ENCODE data around the gene LAD1. TPM values are rescaled to one million over a fixed set of nuclear protein-coding genes. Genes with fewer than 3 reads are reported as not detected.

The LAD1 gene
- total and polyA plus RNA-seq, 2 of the 13 experiments (the other 11 are each of a cell fraction or from before 2014, with no cell fraction given): 10.8 to 65.6 TPM

- no peak for FAIRE-seq
- Histone ChIP-seq H3K4me1 (ENCODE audit: insufficient read depth, low read length) (0 out of 2 replicates have a peak, but pooled peaks cover 4% of the 10 kb centered on the region), H4K20me1 (ENCODE audit: insufficient read depth, low read length) (no peaks in the 10 kb centered on the region), H3K27me3 (ENCODE audit: control insufficient read depth in 1 of 2, insufficient read depth in 2 of 2, low read length in 2 of 2) (peaks cover 8 to 26% of the 10 kb centered on the region in 2 experiments; a peak in 4 of 5 replicates), H2AFZ (ENCODE audit: low read length) (no peak overlapping the region), H3K4me3 (replicated peaks in 1 of 3; ENCODE audit: insufficient read depth in 1 of 3, low read depth in 2 of 3, low read length in 3 of 3) (no peak overlapping the region), H3K27ac (ENCODE audit: extremely low read length, insufficient read depth, low read length) (no peak overlapping the region), H3K79me2 (ENCODE audit: insufficient read depth, low read length) (no peaks in the 10 kb centered on the region), H3K9me3 (ENCODE audit: low read length) (no peaks in the 10 kb centered on the region), H3K9ac (ENCODE audit: insufficient read depth, low read depth, low read length) (no peak overlapping the region), H3K4me2 (ENCODE audit: low read depth, low read length) (no peak overlapping the region), H3K36me3 (replicated peaks in 1 of 2; ENCODE audit: control insufficient read depth in 1 of 2, insufficient read depth in 2 of 2, low read length in 2 of 2) (no peaks in the 10 kb centered on the region)
- POLR2A ChIA-PET: no interaction called here
- BruUV-seq (replicated peaks): no TSS peak
- in situ Hi-C loops (cut with HindIII; ENCODE audit: extremely low pct_ligation_motif_present, low pct_unique_long_range_greater_than_20kb): no loop called here
- no peak for DNase-seq (ENCODE audit: low spot score)
- no peak for ATAC-seq
- CTCF ChIA-PET (ENCODE audit: low intra/inter-chr PET ratio, low total read pairs): no interaction called here
- WGBS (ENCODE audit: low lambda C conversion rate): 7% methylated on average over 5 of the region's 7 CpGs
- intact Hi-C loops (cut with micrococcal nuclease; ENCODE audit: unreplicated experiment): no loop called here
- TF ChIP-seq ZNF709 (CRISPR knock-in tag; IDR thresholded peaks at IDR 0.05) (no peak), KLF16 (CRISPR knock-in tag; IDR thresholded peaks at IDR 0.05) (no peak), ZNF841 (CRISPR knock-in tag; IDR thresholded peaks at IDR 0.05; ENCODE audit: borderline replicate concordance) (no peak), SNAI1 (CRISPR knock-in tag; IDR thresholded peaks at IDR 0.05; ENCODE audit: borderline replicate concordance) (no peak), ZNF777 (CRISPR knock-in tag; IDR thresholded peaks at IDR 0.05) (no peak), DDIT3 (CRISPR knock-in tag; IDR thresholded peaks at IDR 0.05) (no peak), U2AF2 (IDR thresholded peaks at IDR 0.05; ENCODE audit: low read depth, low read length) (no peak), KDM5B (CRISPR knock-in tag; IDR thresholded peaks at IDR 0.05; ENCODE audit: borderline replicate concordance) (no peak), ZNF337 (CRISPR knock-in tag; IDR thresholded peaks at IDR 0.05; ENCODE audit: borderline replicate concordance, low read depth) (no peak), ZNF264 (CRISPR knock-in tag; IDR thresholded peaks at IDR 0.05) (no peak)
- TF ChIP-seq, protein P1, sequence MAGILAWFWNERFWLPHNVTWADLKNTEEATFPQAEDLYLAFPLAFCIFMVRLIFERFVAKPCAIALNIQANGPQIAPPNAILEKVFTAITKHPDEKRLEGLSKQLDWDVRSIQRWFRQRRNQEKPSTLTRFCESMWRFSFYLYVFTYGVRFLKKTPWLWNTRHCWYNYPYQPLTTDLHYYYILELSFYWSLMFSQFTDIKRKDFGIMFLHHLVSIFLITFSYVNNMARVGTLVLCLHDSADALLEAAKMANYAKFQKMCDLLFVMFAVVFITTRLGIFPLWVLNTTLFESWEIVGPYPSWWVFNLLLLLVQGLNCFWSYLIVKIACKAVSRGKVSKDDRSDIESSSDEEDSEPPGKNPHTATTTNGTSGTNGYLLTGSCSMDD (CRISPR knock-in tag; IDR thresholded peaks at IDR 0.05): no peak
- TF ChIP-seq, protein P2, sequence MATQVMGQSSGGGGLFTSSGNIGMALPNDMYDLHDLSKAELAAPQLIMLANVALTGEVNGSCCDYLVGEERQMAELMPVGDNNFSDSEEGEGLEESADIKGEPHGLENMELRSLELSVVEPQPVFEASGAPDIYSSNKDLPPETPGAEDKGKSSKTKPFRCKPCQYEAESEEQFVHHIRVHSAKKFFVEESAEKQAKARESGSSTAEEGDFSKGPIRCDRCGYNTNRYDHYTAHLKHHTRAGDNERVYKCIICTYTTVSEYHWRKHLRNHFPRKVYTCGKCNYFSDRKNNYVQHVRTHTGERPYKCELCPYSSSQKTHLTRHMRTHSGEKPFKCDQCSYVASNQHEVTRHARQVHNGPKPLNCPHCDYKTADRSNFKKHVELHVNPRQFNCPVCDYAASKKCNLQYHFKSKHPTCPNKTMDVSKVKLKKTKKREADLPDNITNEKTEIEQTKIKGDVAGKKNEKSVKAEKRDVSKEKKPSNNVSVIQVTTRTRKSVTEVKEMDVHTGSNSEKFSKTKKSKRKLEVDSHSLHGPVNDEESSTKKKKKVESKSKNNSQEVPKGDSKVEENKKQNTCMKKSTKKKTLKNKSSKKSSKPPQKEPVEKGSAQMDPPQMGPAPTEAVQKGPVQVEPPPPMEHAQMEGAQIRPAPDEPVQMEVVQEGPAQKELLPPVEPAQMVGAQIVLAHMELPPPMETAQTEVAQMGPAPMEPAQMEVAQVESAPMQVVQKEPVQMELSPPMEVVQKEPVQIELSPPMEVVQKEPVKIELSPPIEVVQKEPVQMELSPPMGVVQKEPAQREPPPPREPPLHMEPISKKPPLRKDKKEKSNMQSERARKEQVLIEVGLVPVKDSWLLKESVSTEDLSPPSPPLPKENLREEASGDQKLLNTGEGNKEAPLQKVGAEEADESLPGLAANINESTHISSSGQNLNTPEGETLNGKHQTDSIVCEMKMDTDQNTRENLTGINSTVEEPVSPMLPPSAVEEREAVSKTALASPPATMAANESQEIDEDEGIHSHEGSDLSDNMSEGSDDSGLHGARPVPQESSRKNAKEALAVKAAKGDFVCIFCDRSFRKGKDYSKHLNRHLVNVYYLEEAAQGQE (IDR thresholded peaks at IDR 0.05; ENCODE audit: borderline replicate concordance in 1 of 2, low read depth in 1 of 2, low read length in 2 of 2): no peak
- TF ChIP-seq, protein P3, sequence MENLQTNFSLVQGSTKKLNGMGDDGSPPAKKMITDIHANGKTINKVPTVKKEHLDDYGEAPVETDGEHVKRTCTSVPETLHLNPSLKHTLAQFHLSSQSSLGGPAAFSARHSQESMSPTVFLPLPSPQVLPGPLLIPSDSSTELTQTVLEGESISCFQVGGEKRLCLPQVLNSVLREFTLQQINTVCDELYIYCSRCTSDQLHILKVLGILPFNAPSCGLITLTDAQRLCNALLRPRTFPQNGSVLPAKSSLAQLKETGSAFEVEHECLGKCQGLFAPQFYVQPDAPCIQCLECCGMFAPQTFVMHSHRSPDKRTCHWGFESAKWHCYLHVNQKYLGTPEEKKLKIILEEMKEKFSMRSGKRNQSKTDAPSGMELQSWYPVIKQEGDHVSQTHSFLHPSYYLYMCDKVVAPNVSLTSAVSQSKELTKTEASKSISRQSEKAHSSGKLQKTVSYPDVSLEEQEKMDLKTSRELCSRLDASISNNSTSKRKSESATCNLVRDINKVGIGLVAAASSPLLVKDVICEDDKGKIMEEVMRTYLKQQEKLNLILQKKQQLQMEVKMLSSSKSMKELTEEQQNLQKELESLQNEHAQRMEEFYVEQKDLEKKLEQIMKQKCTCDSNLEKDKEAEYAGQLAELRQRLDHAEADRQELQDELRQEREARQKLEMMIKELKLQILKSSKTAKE (CRISPR knock-in tag; IDR thresholded peaks at IDR 0.05; ENCODE audit: borderline replicate concordance): no peak
- TF ChIP-seq, protein P4, sequence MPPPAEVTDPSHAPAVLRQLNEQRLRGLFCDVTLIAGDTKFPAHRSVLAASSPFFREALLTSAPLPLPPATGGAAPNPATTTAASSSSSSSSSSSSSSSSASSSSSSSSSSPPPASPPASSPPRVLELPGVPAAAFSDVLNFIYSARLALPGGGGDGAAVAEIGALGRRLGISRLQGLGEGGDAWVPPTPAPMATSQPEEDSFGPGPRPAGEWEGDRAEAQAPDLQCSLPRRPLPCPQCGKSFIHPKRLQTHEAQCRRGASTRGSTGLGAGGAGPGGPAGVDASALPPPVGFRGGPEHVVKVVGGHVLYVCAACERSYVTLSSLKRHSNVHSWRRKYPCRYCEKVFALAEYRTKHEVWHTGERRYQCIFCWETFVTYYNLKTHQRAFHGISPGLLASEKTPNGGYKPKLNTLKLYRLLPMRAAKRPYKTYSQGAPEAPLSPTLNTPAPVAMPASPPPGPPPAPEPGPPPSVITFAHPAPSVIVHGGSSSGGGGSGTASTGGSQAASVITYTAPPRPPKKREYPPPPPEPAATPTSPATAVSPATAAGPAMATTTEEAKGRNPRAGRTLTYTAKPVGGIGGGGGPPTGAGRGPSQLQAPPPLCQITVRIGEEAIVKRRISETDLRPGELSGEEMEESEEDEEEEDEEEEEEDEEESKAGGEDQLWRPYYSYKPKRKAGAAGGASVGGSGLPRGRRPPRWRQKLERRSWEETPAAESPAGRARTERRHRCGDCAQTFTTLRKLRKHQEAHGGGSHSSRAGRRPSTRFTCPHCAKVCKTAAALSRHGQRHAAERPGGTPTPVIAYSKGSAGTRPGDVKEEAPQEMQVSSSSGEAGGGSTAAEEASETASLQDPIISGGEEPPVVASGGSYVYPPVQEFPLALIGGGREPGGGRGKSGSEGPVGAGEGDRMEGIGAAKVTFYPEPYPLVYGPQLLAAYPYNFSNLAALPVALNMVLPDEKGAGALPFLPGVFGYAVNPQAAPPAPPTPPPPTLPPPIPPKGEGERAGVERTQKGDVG (CRISPR knock-in tag; IDR thresholded peaks at IDR 0.05; ENCODE audit: borderline replicate concordance): no peak
These were observed 21.5 kb upstream of the LAD1 start for GRCh38 chr1:201420608-201421002.

All from HepG2 (cell line).